ENCODE measurements around the gene CAPN15. TPM values are rescaled to one million over a fixed set of nuclear protein-coding genes. Genes with fewer than 3 reads are reported as not detected.
"Not testable (repeated sequence)": the region's sequence is repeated elsewhere in the genome, so short reads cannot be mapped to it uniquely, and the experiment has no call there.

Gene CAPN15
- total RNA-seq, result 101 and 103 TPM in 2 replicates

GRCh38 chr16:527015-527903 lies at the start of gene CAPN15:
Gene CAPN15, plus strand, starts transcription at chr16:527712. Its CDS starts 19,127 bp downstream, at chr16:546839.
- peaks cover 21% of the 10 kb centered on the region for H3K4me1 Mint-ChIP-seq (ENCODE audit: low read depth)
- peak within 1 kb of the TSS; percentile 95 for H3K4me3 Mint-ChIP-seq (ENCODE audit: low read depth)
- peak within 1 kb of the TSS; percentile 99 for H3K27ac Mint-ChIP-seq
- no peaks in the 10 kb centered on the region for H3K27me3 Mint-ChIP-seq (ENCODE audit: low read depth)
- peak; percentile 82 for DNase-seq (ENCODE audit: low spot score)
- H3K36me3 Mint-ChIP-seq (ENCODE audit: low read depth), result peaks cover 25% of the 10 kb centered on the region
- intact Hi-C loops (cut with micrococcal nuclease), result loop anchor here (1.0 to 10.0 kb wide), 6 partner anchors 40 to 895 kb away; partner anchors contain the start of genes METTL26, NHLRC4, NME4 and PIGQ
- no peaks in the 10 kb centered on the region for H3K9me3 Mint-ChIP-seq

DNA sequence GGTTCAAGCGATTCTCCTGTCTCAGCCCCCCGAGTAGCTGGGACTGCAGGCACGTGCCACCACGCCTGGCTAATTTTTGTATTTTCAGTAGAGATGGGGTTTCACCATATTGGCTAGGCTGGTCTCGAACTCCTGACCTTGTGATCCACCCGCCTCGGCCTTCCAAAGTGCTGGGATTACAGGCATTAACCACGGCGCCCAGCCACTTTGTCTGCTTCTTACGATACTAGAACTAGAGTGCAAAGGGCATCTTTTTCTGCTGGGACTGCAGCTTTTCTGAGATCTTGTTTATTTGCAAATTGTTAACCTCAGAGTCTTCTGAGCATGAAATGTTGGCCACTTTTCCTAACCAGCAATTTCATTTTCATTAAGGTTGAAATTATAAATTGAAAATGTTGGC lies 49.2 kb upstream of the CAPN15 start:
- H3K27ac Mint-ChIP-seq; H3K4me1 Mint-ChIP-seq (ENCODE audit: low read depth); intact Hi-C loops (cut with micrococcal nuclease); H3K36me3 Mint-ChIP-seq (ENCODE audit: low read depth); H3K27me3 Mint-ChIP-seq (ENCODE audit: low read depth); H3K9me3 Mint-ChIP-seq; DNase-seq (ENCODE audit: low spot score); H3K4me3 Mint-ChIP-seq (ENCODE audit: low read depth): not testable (repeated sequence)

- Mint-ChIP-seq H3K27ac (no peak overlapping the region), H3K36me3 (ENCODE audit: low read depth) (no peaks in the 10 kb centered on the region), H3K4me1 (ENCODE audit: low read depth) (no peaks in the 10 kb centered on the region), H3K4me3 (ENCODE audit: low read depth) (no peak overlapping the region), H3K9me3 (no peaks in the 10 kb centered on the region), H3K27me3 (ENCODE audit: low read depth) (no peaks in the 10 kb centered on the region)
- intact Hi-C loops (cut with micrococcal nuclease), result no loop called here
- DNase-seq (ENCODE audit: low spot score), result no peak
Observed at GRCh38 chr16:482468-483185, 44.9 kb upstream of the CAPN15 start.

GRCh38 chr16:483341-484075 lies 44.0 kb upstream of the CAPN15 start:
- intact Hi-C loops (cut with micrococcal nuclease), result no loop called here
- no peak for DNase-seq (ENCODE audit: low spot score)
- no peak overlapping the region for H3K4me3 Mint-ChIP-seq (ENCODE audit: low read depth)

GRCh38 chr16:489606-490005 lies 37.9 kb upstream of the CAPN15 start:
- Mint-ChIP-seq H3K4me1 (ENCODE audit: low read depth) (no peaks in the 10 kb centered on the region), H3K4me3 (ENCODE audit: low read depth) (no peak overlapping the region), H3K27ac (no peak overlapping the region), H3K9me3 (no peaks in the 10 kb centered on the region), H3K36me3 (ENCODE audit: low read depth) (peaks cover 6% of the 10 kb centered on the region), H3K27me3 (ENCODE audit: low read depth) (no peaks in the 10 kb centered on the region)
- intact Hi-C loops (cut with micrococcal nuclease), result no loop called here
- no peak for DNase-seq (ENCODE audit: low spot score)

More at GRCh38 chr16:483341-484075, 44.0 kb upstream of the CAPN15 start:
- Mint-ChIP-seq H3K27me3 (ENCODE audit: low read depth) (no peaks in the 10 kb centered on the region), H3K27ac (no peak overlapping the region), H3K36me3 (ENCODE audit: low read depth) (peaks cover 3% of the 10 kb centered on the region), H3K9me3 (no peaks in the 10 kb centered on the region), H3K4me1 (ENCODE audit: low read depth) (no peaks in the 10 kb centered on the region)

- H3K36me3 Mint-ChIP-seq (ENCODE audit: low read depth), result peaks cover 6% of the 10 kb centered on the region
- intact Hi-C loops (cut with micrococcal nuclease), result no loop called here
Observed at GRCh38 chr16:490768-491167, 36.7 kb upstream of the CAPN15 start.

DNA sequence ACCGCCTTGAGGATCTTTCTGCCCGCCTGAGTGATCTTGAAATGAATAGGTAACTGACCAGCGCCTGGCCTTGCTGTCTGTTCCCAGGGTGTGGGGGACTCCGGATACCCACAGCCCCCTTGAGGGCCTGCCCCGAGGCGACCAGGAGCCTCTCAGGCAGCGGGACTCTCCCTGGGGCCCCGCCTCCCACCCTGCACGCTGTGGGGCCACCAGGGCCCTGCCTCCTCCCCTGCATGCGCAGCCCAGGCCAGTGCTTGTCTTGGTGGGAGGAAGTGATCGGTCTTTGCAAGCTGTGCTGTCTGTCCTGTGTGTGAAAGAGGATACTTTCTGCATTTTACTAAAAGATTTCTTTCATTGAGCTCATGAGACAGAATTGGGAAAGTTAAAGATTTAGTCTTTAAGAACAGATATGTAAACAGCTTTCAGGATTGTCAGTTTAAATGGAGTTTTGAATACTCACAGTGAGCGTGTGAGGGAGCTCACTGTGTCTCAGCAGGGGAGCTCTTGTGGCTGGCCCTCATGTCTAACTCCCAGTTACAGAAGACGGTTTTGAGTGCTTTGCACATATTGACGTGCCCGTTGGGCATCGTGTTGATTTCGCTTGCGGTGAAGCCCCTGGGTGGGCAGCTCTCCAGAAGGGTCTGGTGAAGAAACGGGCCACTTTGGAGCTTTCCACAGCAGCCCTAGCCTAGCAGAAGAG lies 36.1 kb upstream of the CAPN15 start:
- no peak overlapping the region for H3K4me3 Mint-ChIP-seq (ENCODE audit: low read depth)
- intact Hi-C loops (cut with micrococcal nuclease), result no loop called here
- no peak overlapping the region for H3K27ac Mint-ChIP-seq
- no peak for DNase-seq (ENCODE audit: low spot score)
- no peaks in the 10 kb centered on the region for H3K9me3 Mint-ChIP-seq
- H3K36me3 Mint-ChIP-seq (ENCODE audit: low read depth), result peaks cover 6% of the 10 kb centered on the region
- H3K4me1 Mint-ChIP-seq (ENCODE audit: low read depth), result no peaks in the 10 kb centered on the region
- no peaks in the 10 kb centered on the region for H3K27me3 Mint-ChIP-seq (ENCODE audit: low read depth)

More at GRCh38 chr16:490768-491167, 36.7 kb upstream of the CAPN15 start:
- no peaks in the 10 kb centered on the region for H3K4me1 Mint-ChIP-seq (ENCODE audit: low read depth)
- DNase-seq (ENCODE audit: low spot score), result no peak
- H3K9me3 Mint-ChIP-seq, result no peaks in the 10 kb centered on the region
- no peak overlapping the region for H3K27ac Mint-ChIP-seq
- H3K4me3 Mint-ChIP-seq (ENCODE audit: low read depth), result no peak overlapping the region
- no peaks in the 10 kb centered on the region for H3K27me3 Mint-ChIP-seq (ENCODE audit: low read depth)

DNA sequence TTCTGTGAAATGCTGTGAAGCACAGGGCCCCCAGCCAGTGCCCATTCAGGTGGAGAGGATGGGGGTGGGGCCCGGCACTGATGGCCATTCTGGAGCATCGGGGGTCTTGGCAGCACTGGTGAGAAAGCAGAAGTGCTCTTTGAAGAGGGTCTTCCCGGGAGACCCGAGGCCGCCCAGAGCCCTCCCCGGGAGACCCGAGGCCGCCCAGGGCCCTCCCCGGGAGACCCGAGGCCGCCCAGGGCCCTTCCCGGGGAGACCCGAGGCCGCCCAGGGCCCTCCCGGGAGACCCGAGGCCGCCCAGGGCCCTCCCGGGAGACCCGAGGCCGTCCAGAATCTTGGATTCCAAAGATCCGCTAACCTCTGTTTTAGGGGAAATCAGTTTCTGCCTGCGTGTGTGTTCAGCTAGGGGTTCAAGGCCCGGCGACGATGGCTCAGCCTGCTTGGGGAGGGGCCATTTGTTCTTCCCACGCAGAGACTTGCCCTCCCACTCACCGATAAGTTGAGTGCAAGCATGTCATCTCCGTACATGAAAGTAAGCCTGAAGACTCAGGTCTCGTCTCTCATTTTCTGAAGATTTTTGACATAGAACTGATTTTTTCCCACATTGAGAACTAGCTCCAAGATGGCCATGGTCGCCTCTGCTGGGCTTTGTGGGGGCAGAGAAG lies 35.2 kb upstream of the CAPN15 start:
- no peaks in the 10 kb centered on the region for H3K4me1 Mint-ChIP-seq (ENCODE audit: low read depth)
- no peaks in the 10 kb centered on the region for H3K9me3 Mint-ChIP-seq
- H3K27me3 Mint-ChIP-seq (ENCODE audit: low read depth), result no peaks in the 10 kb centered on the region
- intact Hi-C loops (cut with micrococcal nuclease), result no loop called here
- H3K27ac Mint-ChIP-seq, result no peak overlapping the region
- no peak for DNase-seq (ENCODE audit: low spot score)
- peaks cover 6% of the 10 kb centered on the region for H3K36me3 Mint-ChIP-seq (ENCODE audit: low read depth)
- H3K4me3 Mint-ChIP-seq (ENCODE audit: low read depth), result no peak overlapping the region

DNA sequence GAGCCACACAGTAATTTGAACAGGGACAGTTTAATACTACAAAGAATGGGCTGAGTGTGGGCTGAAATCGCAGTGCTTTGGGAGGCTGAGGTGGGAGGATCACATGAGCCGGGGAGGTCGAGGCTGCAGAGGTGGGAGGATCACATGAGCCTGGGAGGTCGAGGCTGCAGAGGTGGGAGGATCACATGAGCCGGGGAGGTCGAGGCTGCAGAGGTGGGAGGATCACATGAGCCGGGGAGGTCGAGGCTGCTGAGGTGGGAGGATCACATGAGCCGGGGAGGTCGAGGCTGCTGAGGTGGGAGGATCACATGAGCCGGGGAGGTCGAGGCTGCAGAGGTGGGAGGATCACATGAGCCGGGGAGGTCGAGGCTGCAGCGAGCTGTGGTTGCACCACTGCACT lies 32.8 kb upstream of the CAPN15 start:
- peak; percentile 11 for DNase-seq (ENCODE audit: low spot score)
- intact Hi-C loops (cut with micrococcal nuclease); H3K27ac Mint-ChIP-seq; H3K36me3 Mint-ChIP-seq (ENCODE audit: low read depth); H3K27me3 Mint-ChIP-seq (ENCODE audit: low read depth); H3K9me3 Mint-ChIP-seq; H3K4me1 Mint-ChIP-seq (ENCODE audit: low read depth); H3K4me3 Mint-ChIP-seq (ENCODE audit: low read depth): not testable (repeated sequence)

- no peaks in the 10 kb centered on the region for H3K4me1 Mint-ChIP-seq (ENCODE audit: low read depth)
- H3K27me3 Mint-ChIP-seq (ENCODE audit: low read depth), result no peaks in the 10 kb centered on the region
- no peaks in the 10 kb centered on the region for H3K36me3 Mint-ChIP-seq (ENCODE audit: low read depth)
- no peaks in the 10 kb centered on the region for H3K9me3 Mint-ChIP-seq
- no peak for DNase-seq (ENCODE audit: low spot score)
- H3K27ac Mint-ChIP-seq, result no peak overlapping the region
- no peak overlapping the region for H3K4me3 Mint-ChIP-seq (ENCODE audit: low read depth)
- intact Hi-C loops (cut with micrococcal nuclease), result no loop called here
Observed at GRCh38 chr16:495127-495748, 32.3 kb upstream of the CAPN15 start.

DNA sequence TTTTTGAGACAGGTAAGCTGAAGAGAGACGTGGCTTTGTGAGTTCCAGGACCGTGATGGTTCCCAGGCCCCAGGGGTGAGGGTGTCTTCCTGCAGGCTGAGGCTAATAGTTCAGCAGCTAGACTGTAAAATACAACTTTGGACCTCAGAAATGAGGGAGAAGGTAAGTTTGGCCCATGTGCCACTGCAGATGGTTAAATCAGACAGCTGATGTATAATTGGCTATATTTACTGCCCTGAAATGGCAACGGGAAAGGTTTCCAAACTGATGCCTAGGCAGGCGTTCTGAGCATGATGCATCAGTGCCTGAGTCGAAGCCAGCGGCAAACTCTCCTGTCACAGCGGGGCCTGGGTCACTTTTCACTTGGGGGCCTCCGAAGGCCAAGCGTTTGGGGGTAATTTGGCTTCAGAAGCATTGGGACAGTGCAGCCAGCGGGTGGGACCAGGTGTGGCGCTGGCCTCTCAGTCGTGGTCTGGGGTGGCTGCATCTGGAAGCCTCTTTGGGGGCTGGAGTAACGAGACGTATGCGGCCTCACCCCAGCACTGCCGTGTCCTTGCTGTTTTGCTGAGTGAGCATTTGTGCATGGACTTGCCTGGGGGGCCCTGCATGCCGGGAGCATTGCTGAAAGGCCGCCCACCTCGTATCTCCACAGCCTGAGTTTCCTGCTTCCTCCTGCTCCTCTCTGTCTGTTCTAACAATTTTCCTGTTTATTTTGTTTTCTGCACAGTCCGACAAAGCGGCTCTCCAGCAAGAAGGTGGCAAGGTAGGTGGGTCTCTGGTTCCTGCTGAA lies 31.2 kb upstream of the CAPN15 start:
- Mint-ChIP-seq H3K4me1 (ENCODE audit: low read depth) (no peaks in the 10 kb centered on the region), H3K36me3 (ENCODE audit: low read depth) (no peaks in the 10 kb centered on the region), H3K9me3 (no peaks in the 10 kb centered on the region), H3K27ac (no peak overlapping the region), H3K27me3 (ENCODE audit: low read depth) (no peaks in the 10 kb centered on the region), H3K4me3 (ENCODE audit: low read depth) (no peak overlapping the region)
- intact Hi-C loops (cut with micrococcal nuclease), result no loop called here
- DNase-seq (ENCODE audit: low spot score), result no peak

Measured in activated T-helper 2 cell treated with anti-CD3 and anti-CD28 coated beads, Interferon-gamma antibody, Interleukin-2, Interleukin-4, amounts not matched to agents 10 μg/mL and 5 μg/mL and 100 μg/mL, durations not matched to agents 14 hours and 24 hours and 36 hours (primary cell).